ENCODE measurements around the gene NMT2. TPM values are rescaled to one million over a fixed set of nuclear protein-coding genes. Genes with fewer than 3 reads are reported as not detected.

The NMT2 gene
- total and polyA plus RNA-seq, 10 of the 15 experiments (the other 5 are each of a cell fraction or from before 2014, with no cell fraction given), result 4.9 to 12.0 (median 9.2) TPM

DNA sequence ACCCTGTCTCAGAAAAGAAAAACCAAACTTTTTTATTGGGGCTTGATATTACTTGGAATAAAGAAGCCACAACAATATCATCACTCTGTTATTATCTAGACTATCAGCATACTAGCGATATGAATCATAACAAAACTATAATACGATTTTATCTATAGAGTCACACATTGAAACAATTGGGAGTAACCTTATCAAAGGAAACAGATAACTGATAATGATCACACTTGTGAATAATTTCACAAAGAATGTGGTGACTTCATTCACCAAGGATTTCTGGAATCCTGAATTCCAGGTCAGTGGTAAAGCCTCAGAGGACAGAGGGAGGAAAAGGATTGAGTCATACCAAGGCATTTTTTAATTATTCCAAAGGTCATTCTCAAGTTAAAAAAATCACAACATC, 32.1 kb upstream of the NMT2 start (continued):
- TF ChIP-seq JUNB (IDR thresholded peaks at IDR 0.05) (no peak), KLF5 (IDR thresholded peaks at IDR 0.05; ENCODE audit: partially characterized antibody) (no peak), MYC (IDR thresholded peaks at IDR 0.05; ENCODE audit: insufficient read depth, insufficient read length, insufficient replicate concordance, low read length, severe bottlenecking) (no peak), GATAD2B (conservative IDR thresholded peaks at IDR 0.05; ENCODE audit: low read depth) (no peak), RELA (IDR thresholded peaks at IDR 0.05; ENCODE audit: borderline replicate concordance, partially characterized antibody) (no peak), MEF2B (IDR thresholded peaks at IDR 0.05; ENCODE audit: partially characterized antibody, poor library complexity, severe bottlenecking) (no peak)

DNA sequence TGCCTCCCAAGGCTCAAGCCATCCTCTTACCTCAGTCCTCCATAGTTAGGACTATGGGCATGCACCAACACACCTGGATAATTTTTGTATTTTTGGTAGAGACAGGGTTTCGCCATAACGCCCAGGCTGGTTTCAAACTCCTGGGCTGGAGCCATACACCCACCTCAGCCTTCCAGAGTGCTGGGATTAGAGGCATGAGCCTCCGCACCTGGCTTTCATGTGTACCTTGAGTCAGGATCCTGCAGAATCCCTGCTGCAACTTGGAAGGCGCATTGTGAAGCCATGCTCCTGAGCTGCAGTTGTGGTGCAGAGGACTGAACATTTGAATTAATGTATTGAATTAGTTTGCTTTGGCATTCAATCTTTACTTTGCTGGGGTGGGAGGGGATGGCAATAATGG, 29.4 kb upstream of the NMT2 start:
- no peak overlapping the region for H3K4me2 ChIP-seq (ENCODE audit: control insufficient read depth, insufficient read depth)
- in situ Hi-C loops (cut with MboI) (no loop called here), intact Hi-C loops (cut with micrococcal nuclease; ENCODE audit: unreplicated experiment) (no loop called here)
- H4K20me1 ChIP-seq (ENCODE audit: control insufficient read depth, insufficient read depth), result no peaks in the 10 kb centered on the region
- DNase-seq (ENCODE audit: low read depth, low spot score) (no peak), FAIRE-seq (no peak), ATAC-seq (no peak)
- no peak overlapping the region for H2AFZ ChIP-seq (ENCODE audit: control insufficient read depth, low read depth, low read length)
- no TSS peak for BruUV-seq (replicated peaks)
- 54% methylated on average over 4 of the region's 4 CpGs for WGBS (ENCODE audit: insufficient coverage, insufficient replicate concordance, low lambda C conversion rate, missing lambda C conversion rate)
- ChIA-PET SMC1A (ENCODE audit: uncharacterized antibody, unreplicated experiment) (no interaction called here), RAD21 (ENCODE audit: unreplicated experiment) (no interaction called here), CTCF (no interaction called here), POLR2A (no interaction called here)
- H3K27me3 ChIP-seq (replicated peaks in 1 of 2; ENCODE audit: control insufficient read depth in 2 of 2, insufficient read depth in 2 of 2, low read length in 1 of 2), result no peaks in the 10 kb centered on the region
- no peak overlapping the region for H3K27ac ChIP-seq (ENCODE audit: control insufficient read depth, insufficient read depth)
- no peaks in the 10 kb centered on the region for H3K79me2 ChIP-seq (ENCODE audit: control insufficient read depth, insufficient read depth, low read length)
- H3K4me1 ChIP-seq (ENCODE audit: control insufficient read depth, insufficient read depth, low read length), result no peaks in the 10 kb centered on the region
- H3K9ac ChIP-seq (ENCODE audit: control insufficient read depth, insufficient read depth, low read length), result no peak overlapping the region
- H3K9me3 ChIP-seq (replicated peaks; ENCODE audit: control insufficient read depth, insufficient read depth, low read length), result no peaks in the 10 kb centered on the region
- H3K36me3 ChIP-seq (ENCODE audit: control insufficient read depth in 2 of 2, insufficient read depth in 2 of 2, low read length in 1 of 2), result no peaks in the 10 kb centered on the region
- H3K4me3 ChIP-seq, result no peak overlapping the region
- TF ChIP-seq MXI1 (IDR thresholded peaks at IDR 0.05; ENCODE audit: low read depth, low read length) (no peak), POLR2A (IDR thresholded peaks at IDR 0.05; ENCODE audit: low read depth, low read length) (no peak), RAD21 (IDR thresholded peaks at IDR 0.05; ENCODE audit: insufficient read depth, low read depth, low read length) (no peak), CHD2 (IDR thresholded peaks at IDR 0.05; ENCODE audit: borderline replicate concordance, low read depth, low read length) (no peak), NFYA (IDR thresholded peaks at IDR 0.05; ENCODE audit: borderline replicate concordance, low read depth, low read length) (no peak), CHD4 (IDR thresholded peaks at IDR 0.05) (no peak), SIX5 (IDR thresholded peaks at IDR 0.05; ENCODE audit: low read depth, low read length, severe bottlenecking) (no peak), RAD51 (IDR thresholded peaks at IDR 0.05) (no peak), CBFB (IDR thresholded peaks at IDR 0.05; ENCODE audit: low read depth) (no peak), MYB (IDR thresholded peaks at IDR 0.05; ENCODE audit: borderline replicate concordance, low read depth, low read length) (no peak), SPI1 (IDR thresholded peaks at IDR 0.05; ENCODE audit: borderline replicate concordance, insufficient read depth, low read depth, low read length) (no peak)
- TF ChIP-seq, protein P1, sequence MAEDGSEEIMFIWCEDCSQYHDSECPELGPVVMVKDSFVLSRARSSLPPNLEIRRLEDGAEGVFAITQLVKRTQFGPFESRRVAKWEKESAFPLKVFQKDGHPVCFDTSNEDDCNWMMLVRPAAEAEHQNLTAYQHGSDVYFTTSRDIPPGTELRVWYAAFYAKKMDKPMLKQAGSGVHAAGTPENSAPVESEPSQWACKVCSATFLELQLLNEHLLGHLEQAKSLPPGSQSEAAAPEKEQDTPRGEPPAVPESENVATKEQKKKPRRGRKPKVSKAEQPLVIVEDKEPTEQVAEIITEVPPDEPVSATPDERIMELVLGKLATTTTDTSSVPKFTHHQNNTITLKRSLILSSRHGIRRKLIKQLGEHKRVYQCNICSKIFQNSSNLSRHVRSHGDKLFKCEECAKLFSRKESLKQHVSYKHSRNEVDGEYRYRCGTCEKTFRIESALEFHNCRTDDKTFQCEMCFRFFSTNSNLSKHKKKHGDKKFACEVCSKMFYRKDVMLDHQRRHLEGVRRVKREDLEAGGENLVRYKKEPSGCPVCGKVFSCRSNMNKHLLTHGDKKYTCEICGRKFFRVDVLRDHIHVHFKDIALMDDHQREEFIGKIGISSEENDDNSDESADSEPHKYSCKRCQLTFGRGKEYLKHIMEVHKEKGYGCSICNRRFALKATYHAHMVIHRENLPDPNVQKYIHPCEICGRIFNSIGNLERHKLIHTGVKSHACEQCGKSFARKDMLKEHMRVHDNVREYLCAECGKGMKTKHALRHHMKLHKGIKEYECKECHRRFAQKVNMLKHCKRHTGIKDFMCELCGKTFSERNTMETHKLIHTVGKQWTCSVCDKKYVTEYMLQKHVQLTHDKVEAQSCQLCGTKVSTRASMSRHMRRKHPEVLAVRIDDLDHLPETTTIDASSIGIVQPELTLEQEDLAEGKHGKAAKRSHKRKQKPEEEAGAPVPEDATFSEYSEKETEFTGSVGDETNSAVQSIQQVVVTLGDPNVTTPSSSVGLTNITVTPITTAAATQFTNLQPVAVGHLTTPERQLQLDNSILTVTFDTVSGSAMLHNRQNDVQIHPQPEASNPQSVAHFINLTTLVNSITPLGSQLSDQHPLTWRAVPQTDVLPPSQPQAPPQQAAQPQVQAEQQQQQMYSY (CRISPR knock-in tag; IDR thresholded peaks at IDR 0.05), result no peak
- TF ChIP-seq, protein P2, sequence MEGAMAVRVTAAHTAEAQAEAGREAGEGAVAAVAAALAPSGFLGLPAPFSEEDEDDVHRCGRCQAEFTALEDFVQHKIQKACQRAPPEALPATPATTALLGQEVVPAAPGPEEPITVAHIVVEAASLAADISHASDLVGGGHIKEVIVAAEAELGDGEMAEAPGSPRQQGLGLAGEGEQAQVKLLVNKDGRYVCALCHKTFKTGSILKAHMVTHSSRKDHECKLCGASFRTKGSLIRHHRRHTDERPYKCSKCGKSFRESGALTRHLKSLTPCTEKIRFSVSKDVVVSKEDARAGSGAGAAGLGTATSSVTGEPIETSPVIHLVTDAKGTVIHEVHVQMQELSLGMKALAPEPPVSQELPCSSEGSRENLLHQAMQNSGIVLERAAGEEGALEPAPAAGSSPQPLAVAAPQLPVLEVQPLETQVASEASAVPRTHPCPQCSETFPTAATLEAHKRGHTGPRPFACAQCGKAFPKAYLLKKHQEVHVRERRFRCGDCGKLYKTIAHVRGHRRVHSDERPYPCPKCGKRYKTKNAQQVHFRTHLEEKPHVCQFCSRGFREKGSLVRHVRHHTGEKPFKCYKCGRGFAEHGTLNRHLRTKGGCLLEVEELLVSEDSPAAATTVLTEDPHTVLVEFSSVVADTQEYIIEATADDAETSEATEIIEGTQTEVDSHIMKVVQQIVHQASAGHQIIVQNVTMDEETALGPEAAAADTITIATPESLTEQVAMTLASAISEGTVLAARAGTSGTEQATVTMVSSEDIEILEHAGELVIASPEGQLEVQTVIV (IDR thresholded peaks at IDR 0.05; ENCODE audit: borderline replicate concordance, partially characterized antibody), result no peak

All from GM12878 (cell line).